ENCODE data around the gene AKAP4.

Gene AKAP4

GRCh38 chrX:50200907-50201306 lies at the start of gene AKAP4:
AKAP4 (minus strand) TSS chrX:50201007; CDS start chrX:50200889, 118 bp downstream.
- no peak for DNase-seq

GRCh38 chrX:50211510-50211909 lies 10.7 kb upstream of the AKAP4 start:
- DNase-seq, result no peak

GRCh38 chrX:50206753-50207152 lies 5.9 kb upstream of the AKAP4 start:
- DNase-seq, result no peak

- DNase-seq, result peak; percentile 4
Measured at GRCh38 chrX:50204364-50204899, 3.6 kb upstream of the AKAP4 start, which contains the start of gene CCNB3. CCNB3 (plus strand) TSS chrX:50204765; CDS start chrX:50285164, 80,399 bp downstream.

GRCh38 chrX:50202539-50202938 lies 1.7 kb upstream of the AKAP4 start:
- DNase-seq, result no peak

GRCh38 chrX:50198348-50198747 lies 2.5 kb downstream of the AKAP4 start:
- no peak for DNase-seq

GRCh38 chrX:50188859-50189600 lies 11.8 kb downstream of the AKAP4 start:
- DNase-seq, result no peak

- no peak for DNase-seq
Measured at GRCh38 chrX:50183891-50184290, 16.9 kb downstream of the AKAP4 start.

- DNase-seq, result no peak
Measured at GRCh38 chrX:50180073-50180940, 20.5 kb downstream of the AKAP4 start.

GRCh38 chrX:50169717-50170116 lies 31.1 kb downstream of the AKAP4 start:
- DNase-seq, result no peak

GRCh38 chrX:50168241-50168687 lies 32.5 kb downstream of the AKAP4 start:
- no peak for DNase-seq

GRCh38 chrX:50167366-50167765 lies 33.4 kb downstream of the AKAP4 start:
- no peak for DNase-seq

GRCh38 chrX:50165727-50166126 lies 35.1 kb downstream of the AKAP4 start:
- DNase-seq, result no peak

GRCh38 chrX:50161127-50161526 lies 39.7 kb downstream of the AKAP4 start:
- DNase-seq, result no peak

GRCh38 chrX:50158593-50158992 lies 42.2 kb downstream of the AKAP4 start:
- no peak for DNase-seq

GRCh38 chrX:50157545-50158135 lies 43.2 kb downstream of the AKAP4 start:
- DNase-seq, result no peak

GRCh38 chrX:50154429-50154828 lies 46.4 kb downstream of the AKAP4 start:
- no peak for DNase-seq

- DNase-seq, result no peak
Measured at GRCh38 chrX:50152456-50152855, 48.4 kb downstream of the AKAP4 start.

- no peak for DNase-seq
Measured at GRCh38 chrX:50147972-50148371, 52.8 kb downstream of the AKAP4 start.

Data from amniotic stem cell (primary cell).